NCI-H146 treated with DMSO at 0.1 percent for 48 hours (cell line): ENCODE results near the gene DNAJC1.
A peak's percentile ranks its signal among the peaks of the same experiment; 100 is the strongest.
"Not testable (repeated sequence)": the region's sequence is repeated elsewhere in the genome, so short reads cannot be mapped to it uniquely, and the experiment has no call there.

Experiments
- DNase-seq: peaks from one replicate; lab custom pipeline; 2025; ENCODE audit not compliant: unreplicated experiment; lab: John Stamatoyannopoulos, UW

The DNAJC1 gene

GRCh38 chr10:21733710-21734109 lies 269.8 kb downstream of the DNAJC1 start:
- DNase-seq = no peak

GRCh38 chr10:21732067-21732772 lies 271.3 kb downstream of the DNAJC1 start:
- peak; percentile 62 for DNase-seq

- no peak for DNase-seq
Observed at GRCh38 chr10:21728618-21729017, 274.9 kb downstream of the DNAJC1 start.

GRCh38 chr10:21727452-21728168 lies 275.9 kb downstream of the DNAJC1 start:
- no peak for DNase-seq

GRCh38 chr10:21726601-21727225 lies 276.8 kb downstream of the DNAJC1 start:
- no peak for DNase-seq

- DNase-seq = peak; percentile 55
Observed at GRCh38 chr10:21724687-21725367, 278.7 kb downstream of the DNAJC1 start.

GRCh38 chr10:21724020-21724589 lies 279.4 kb downstream of the DNAJC1 start:
- no peak for DNase-seq

- DNase-seq = no peak
Observed at GRCh38 chr10:21722209-21722608, 281.3 kb downstream of the DNAJC1 start.

- no peak for DNase-seq
Observed at GRCh38 chr10:21721000-21721665, 282.4 kb downstream of the DNAJC1 start.

- no peak for DNase-seq
Observed at GRCh38 chr10:21720090-21720489, 283.4 kb downstream of the DNAJC1 start.

GRCh38 chr10:21719502-21719901 lies 284.0 kb downstream of the DNAJC1 start:
- DNase-seq = no peak

- DNase-seq = not testable (repeated sequence)
Observed at GRCh38 chr10:21717437-21718054, 286.0 kb downstream of the DNAJC1 start.

- DNase-seq = no peak
Observed at GRCh38 chr10:21715531-21716195, 287.9 kb downstream of the DNAJC1 start.

- DNase-seq = no peak
Observed at GRCh38 chr10:21712975-21713374, 290.6 kb downstream of the DNAJC1 start.

GRCh38 chr10:21707498-21707897 lies 296.0 kb downstream of the DNAJC1 start:
- no peak for DNase-seq
